MCF 10A (cell line): Measurements from ENCODE around the gene SH3BP4. TPM values are rescaled to one million over a fixed set of nuclear protein-coding genes. Genes with fewer than 3 reads are reported as not detected.
"Not testable (repeated sequence)": the region's sequence is repeated elsewhere in the genome, so short reads cannot be mapped to it uniquely, and the experiment has no call there.

ENCODE experiments used
- BruUV-seq: library from RNA; stranded (reverse); fragments of 400-500 nt; replicated peaks from 2 replicates; lab custom pipeline; 2021; lab: Mats Ljungman, UMichigan
- CTCF ChIA-PET: fragments of 300-600 bp; sonication (Branson Sonifier 250); formaldehyde crosslinking; extraction: SDS; loops from one replicate; lab custom pipeline; 2021; ENCODE audit warnings: antibody characterized with exemption, inconsistent platforms; lab: Yijun Ruan, JAX
- POLR2A ChIA-PET: fragments of 300-600, 350-650 bp; sonication (Branson Sonifier 250); formaldehyde crosslinking; extraction: SDS; loops from one replicate; lab custom pipeline; 2020; ENCODE audit warnings: antibody characterized with exemption, inconsistent platforms; lab: Yijun Ruan, JAX
- DNase-seq: peaks from one replicate; pipeline ENCODE4 v3.0.0-alpha.2; 2018; ENCODE audit not compliant: unreplicated experiment
- H3K27ac Mint-ChIP-seq: one replicate; pipeline ENCODE4 v1.8.0; 2022; ENCODE audit warnings: mild to moderate bottlenecking, low read depth, mixed read lengths; ENCODE audit not compliant: unreplicated experiment
- H3K27me3 Mint-ChIP-seq: one replicate; pipeline ENCODE4 v1.8.0; 2022; ENCODE audit warnings: mixed read lengths; ENCODE audit not compliant: insufficient read depth, unreplicated experiment
- H3K36me3 Mint-ChIP-seq: one replicate; pipeline ENCODE4 v1.8.0; 2022; ENCODE audit warnings: mild to moderate bottlenecking, moderate library complexity, mixed read lengths; ENCODE audit not compliant: insufficient read depth, unreplicated experiment
- H3K4me1 Mint-ChIP-seq: one replicate; pipeline ENCODE4 v1.8.0; 2022; ENCODE audit warnings: mixed read lengths; ENCODE audit not compliant: insufficient read depth, unreplicated experiment
- H3K4me3 Mint-ChIP-seq: one replicate; pipeline ENCODE4 v1.8.0; 2022; ENCODE audit warnings: mild to moderate bottlenecking, moderate library complexity, mixed read lengths; ENCODE audit not compliant: unreplicated experiment
- H3K9me3 Mint-ChIP-seq: one replicate; pipeline ENCODE4 v1.8.0; 2022; ENCODE audit warnings: mixed read lengths; ENCODE audit not compliant: unreplicated experiment
- CTCF ChIP-seq: fragments of 200-600 bp; IDR thresholded peaks from one replicate; pipeline ENCODE4 v1.8.0; 2022; ENCODE audit warnings: antibody characterized with exemption, mild to moderate bottlenecking; ENCODE audit not compliant: unreplicated experiment
- intact Hi-C: fragments of 100-400 bp; cut with micrococcal nuclease; formaldehyde crosslinking; loops from 2 replicates; pipeline ENCODE4 v1.14.1; 2022
- total RNA-seq: library from RNA; stranded (reverse); gene quantifications from 2 replicates; pipeline ENCODE4 v1.2.3, GENCODE V29; 2022

The SH3BP4 gene
- total RNA-seq, 1 experiment from 2014 or later, result 59.7 TPM

GRCh38 chr2:235018838-235019237 lies 67.0 kb downstream of the SH3BP4 start:
- no peaks in the 10 kb centered on the region for H3K27me3 Mint-ChIP-seq
- POLR2A ChIA-PET, result interaction anchor here (0.7 kb wide), 1 partner anchor 12 kb away, joined by 3 read pairs; no protein-coding TSS in a partner anchor
- no TSS peak for BruUV-seq
- H3K4me3 Mint-ChIP-seq, result no peak overlapping the region
- no peak for DNase-seq
- peak overlapping the region; percentile 77 for H3K27ac Mint-ChIP-seq
- CTCF ChIA-PET, result no interaction called here
- peaks cover 12% of the 10 kb centered on the region for H3K36me3 Mint-ChIP-seq
- peaks cover 27% of the 10 kb centered on the region for H3K4me1 Mint-ChIP-seq
- no peak for TF ChIP-seq CTCF
- peaks cover 7% of the 10 kb centered on the region for H3K9me3 Mint-ChIP-seq
- intact Hi-C loops, result no loop called here

- CTCF ChIA-PET, result interaction anchor here (0.6 to 0.9 kb wide), 2 partner anchors 49 to 58 kb away, joined by 4 read pairs; no protein-coding TSS in a partner anchor
- Mint-ChIP-seq H3K4me1 (peaks cover 36% of the 10 kb centered on the region), H3K36me3 (peaks cover 12% of the 10 kb centered on the region), H3K27ac (peak overlapping the region; percentile 83)
- intact Hi-C loops, DNase-seq, H3K4me3 Mint-ChIP-seq, H3K27me3 Mint-ChIP-seq, BruUV-seq, H3K9me3 Mint-ChIP-seq: not testable (repeated sequence)
- POLR2A ChIA-PET, result interaction anchor here (0.6 kb wide), 1 partner anchor 1473 kb away, joined by 3 read pairs; no protein-coding TSS in a partner anchor
Measured at GRCh38 chr2:235020141-235020540, 68.3 kb downstream of the SH3BP4 start.

- peak overlapping the region; percentile 83 for H3K27ac Mint-ChIP-seq
- intact Hi-C loops, result no loop called here
- CTCF ChIA-PET, result no interaction called here
- no TSS peak for BruUV-seq
- H3K4me1 Mint-ChIP-seq, result peaks cover 46% of the 10 kb centered on the region
- H3K4me3 Mint-ChIP-seq, result peak overlapping the region; percentile 47
- DNase-seq, result peak; percentile 64
- H3K36me3 Mint-ChIP-seq, result peaks cover 6% of the 10 kb centered on the region
- POLR2A ChIA-PET, result interaction anchor here (0.6 kb wide), 1 partner anchor 947 kb away, joined by 4 read pairs; no protein-coding TSS in a partner anchor
- H3K27me3 Mint-ChIP-seq, result no peaks in the 10 kb centered on the region
- TF ChIP-seq CTCF, result no peak
- H3K9me3 Mint-ChIP-seq, result no peaks in the 10 kb centered on the region
Measured at GRCh38 chr2:235021752-235022151, 69.9 kb downstream of the SH3BP4 start.

DNA sequence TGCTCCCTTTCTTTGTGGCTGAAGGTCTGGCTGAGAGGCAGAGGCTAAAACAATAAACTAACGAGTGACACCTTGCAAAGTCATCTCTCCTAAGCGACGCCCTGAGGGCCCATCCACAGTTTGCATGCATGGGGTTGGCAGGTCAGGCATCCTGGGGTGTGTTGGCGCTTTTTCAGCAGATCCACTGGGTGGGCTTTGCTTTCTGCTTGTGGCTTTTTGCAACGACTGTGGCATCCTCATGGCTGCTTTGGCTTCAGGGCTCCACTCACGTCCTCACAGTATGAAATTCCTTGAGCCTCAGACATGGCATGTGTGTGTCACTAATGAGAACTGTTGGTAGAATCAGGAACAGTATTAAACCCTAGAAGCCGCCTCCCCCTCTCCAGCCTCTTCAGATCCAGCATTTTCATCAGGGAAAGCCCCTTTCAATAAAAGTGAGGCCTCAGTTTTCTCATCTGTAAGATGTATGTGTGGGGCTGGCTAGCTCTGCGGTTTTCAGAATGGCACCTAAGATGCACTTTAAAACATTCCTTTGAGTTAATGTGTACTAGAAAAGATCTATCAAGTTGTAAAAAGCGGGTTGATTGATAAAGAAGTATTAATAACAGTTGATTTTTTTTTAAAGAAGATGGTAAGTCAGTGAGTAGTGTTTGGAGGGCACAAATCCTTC lies 72.5 kb downstream of the SH3BP4 start:
- BruUV-seq, result no TSS peak
- Mint-ChIP-seq H3K27ac (peak overlapping the region; percentile 93), H3K36me3 (peaks cover 6% of the 10 kb centered on the region), H3K4me3 (no peak overlapping the region), H3K4me1 (peaks cover 59% of the 10 kb centered on the region), H3K27me3 (no peaks in the 10 kb centered on the region), H3K9me3 (no peaks in the 10 kb centered on the region)
- intact Hi-C loops, result no loop called here
- TF ChIP-seq CTCF, result no peak
- POLR2A ChIA-PET, result interaction anchor here (1.0 to 8.1 kb wide), 5 partner anchors 15 to 143 kb away, joined by 3 to 98 read pairs (median 11); partner anchors contain the start of gene SH3BP4
- CTCF ChIA-PET, result interaction anchor here (0.7 to 1.0 kb wide), 2 partner anchors 67 to 69 kb away, joined by 3 read pairs; no protein-coding TSS in a partner anchor
- DNase-seq, result peak; percentile 25
